GM19193 (cell line): Measurements from ENCODE around the gene SMARCC1.

ENCODE experiments used
- POLR2A ChIP-seq: IDR thresholded peaks from 4 replicates; pipeline ENCODE4 v1.6.1; 2011; ENCODE audit not compliant: insufficient read depth, insufficient read length; ENCODE audit errors: extremely low read depth

Gene SMARCC1

GRCh38 chr3:47594792-47595191 is 186.9 kb downstream of the SMARCC1 start:
- no peak for TF ChIP-seq POLR2A

DNA sequence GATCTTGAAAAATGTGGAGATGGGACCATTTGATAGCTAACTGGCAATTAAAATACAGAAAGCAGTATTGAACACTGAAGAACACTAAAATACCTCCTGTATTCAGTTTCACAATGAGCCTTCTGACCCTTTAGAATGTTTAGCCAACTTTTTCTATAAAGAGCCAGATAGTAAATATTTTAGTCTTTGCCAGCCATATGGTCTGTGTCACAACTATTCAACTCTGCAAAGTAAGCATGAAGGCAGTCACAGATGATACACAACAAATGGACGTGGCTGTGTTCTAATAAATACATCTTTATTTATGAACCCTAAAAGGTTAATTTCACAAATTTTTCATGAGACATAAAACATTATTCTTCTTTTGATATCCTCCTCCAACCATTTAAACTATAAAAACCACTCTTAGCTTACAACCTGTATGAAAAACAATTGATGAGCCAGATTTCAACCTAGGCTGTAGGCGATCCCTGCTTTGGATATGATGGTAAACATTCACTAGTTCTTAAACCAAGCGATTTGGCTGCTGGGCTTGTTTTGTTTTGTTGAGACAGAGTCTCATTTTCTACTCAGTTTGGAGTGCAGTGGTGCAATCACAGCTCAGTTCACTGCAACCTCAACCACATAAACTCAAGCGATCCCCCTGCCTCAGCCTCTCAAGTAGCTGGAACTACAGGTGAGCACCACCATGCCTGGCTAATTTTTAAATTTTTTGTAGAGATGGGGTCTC is 189.5 kb downstream of the SMARCC1 start:
- no peak for TF ChIP-seq POLR2A

- TF ChIP-seq POLR2A, result no peak
These were observed 191.5 kb downstream of the SMARCC1 start for GRCh38 chr3:47590216-47590615.

DNA sequence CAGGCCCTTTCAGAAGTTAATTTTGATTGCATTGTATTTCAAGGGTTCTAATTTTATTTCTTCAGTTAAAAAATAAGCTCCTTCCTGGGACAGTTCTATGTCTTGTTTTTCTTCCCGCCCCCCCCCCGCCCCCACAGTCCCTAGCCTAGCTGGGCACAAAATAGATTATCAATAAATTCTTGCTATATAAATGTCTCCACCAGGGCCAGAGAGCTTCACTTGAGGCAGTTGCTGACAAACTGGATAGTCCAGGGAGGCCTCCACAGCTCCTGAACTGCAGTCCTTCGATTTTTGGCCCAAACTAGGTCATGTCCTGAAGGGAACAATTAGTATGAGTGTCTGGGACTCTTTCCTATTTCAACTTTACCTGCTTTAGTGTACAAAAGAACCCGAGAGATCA is 193.1 kb downstream of the SMARCC1 start:
- no peak for TF ChIP-seq POLR2A

DNA sequence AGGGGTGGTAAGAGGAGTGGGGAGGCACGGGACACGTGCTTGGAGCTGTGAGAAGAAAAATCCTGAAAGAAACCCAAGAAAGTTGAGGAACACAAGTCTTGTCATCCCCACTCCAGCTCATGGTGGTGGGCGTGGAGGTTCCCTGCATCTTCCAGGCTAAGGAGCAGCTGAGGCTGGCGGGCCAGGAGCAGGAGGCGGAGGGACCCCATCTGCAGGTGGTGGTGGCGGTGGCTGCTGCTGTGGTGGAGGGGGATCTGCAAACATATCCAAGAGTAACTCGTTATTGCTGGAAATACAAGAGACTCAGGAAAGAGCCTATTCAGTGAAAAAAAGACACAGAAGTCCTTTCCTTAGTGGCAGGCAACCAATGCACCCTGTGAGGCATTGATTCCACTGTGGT is 193.6 kb downstream of the SMARCC1 start:
- no peak for TF ChIP-seq POLR2A

DNA sequence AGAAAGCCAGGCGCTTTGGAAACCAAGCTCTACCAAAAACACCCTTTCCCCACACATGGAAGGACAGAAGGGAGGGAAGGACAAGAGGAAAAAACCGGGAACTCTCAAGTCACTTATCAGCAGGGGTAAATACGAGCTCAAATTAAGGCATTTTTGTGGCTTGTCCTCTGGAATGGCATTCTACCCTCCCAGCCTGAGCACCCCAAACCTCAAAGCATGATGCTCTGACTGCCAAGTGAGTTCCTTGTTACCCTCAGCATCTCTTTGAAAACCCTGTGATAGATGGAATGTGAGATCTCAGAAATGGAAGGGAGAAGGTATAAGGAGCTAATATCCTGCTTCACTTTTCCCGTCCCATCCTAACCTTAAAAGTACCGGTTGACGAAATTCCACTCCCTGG is 194.9 kb downstream of the SMARCC1 start:
- TF ChIP-seq POLR2A, result no peak

- no peak for TF ChIP-seq POLR2A
These were observed 198.2 kb downstream of the SMARCC1 start for GRCh38 chr3:47583320-47584075.

DNA sequence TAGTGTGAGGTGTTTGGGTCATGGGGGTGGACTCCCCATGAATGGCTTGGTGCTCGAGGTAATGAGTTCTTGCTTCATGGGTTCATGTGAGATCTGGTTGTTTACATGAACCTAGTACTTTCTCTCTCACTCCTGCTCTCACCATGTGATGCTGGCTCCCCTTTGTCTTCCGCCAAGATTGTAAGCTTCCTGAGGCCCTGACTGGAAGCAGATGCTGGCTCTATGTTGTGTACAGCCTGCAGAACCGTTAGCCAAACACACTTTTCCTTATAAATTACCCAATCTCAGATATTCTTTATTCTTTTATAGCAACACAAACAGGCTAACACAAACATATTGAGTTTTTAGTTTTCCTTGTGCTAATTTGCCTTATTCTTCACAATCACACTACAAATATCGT is 199.9 kb downstream of the SMARCC1 start:
- TF ChIP-seq POLR2A, result no peak

- TF ChIP-seq POLR2A, result no peak
These were observed 200.3 kb downstream of the SMARCC1 start for GRCh38 chr3:47581422-47581821.

- TF ChIP-seq POLR2A, result no peak
These were observed 201.2 kb downstream of the SMARCC1 start for GRCh38 chr3:47580481-47580880.

DNA sequence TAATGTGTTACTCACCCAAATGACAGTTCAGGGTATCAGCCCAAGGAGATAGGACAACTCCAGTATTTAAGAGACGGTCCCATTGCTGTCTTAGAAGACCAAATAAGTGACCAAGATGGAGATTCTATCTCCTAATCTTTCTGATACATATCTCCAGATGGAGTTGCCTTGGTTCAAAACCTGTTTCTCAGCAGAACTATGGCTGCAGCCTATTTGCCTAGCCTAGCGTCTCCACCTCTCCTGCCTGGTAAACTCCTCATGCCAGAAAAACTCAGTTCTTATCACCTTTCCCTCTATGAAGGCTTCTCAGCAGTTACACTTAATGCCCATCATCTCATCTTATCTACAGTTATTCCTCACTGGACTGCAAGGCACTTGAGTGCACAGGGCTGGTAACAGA is 201.8 kb downstream of the SMARCC1 start:
- TF ChIP-seq POLR2A, result no peak

DNA sequence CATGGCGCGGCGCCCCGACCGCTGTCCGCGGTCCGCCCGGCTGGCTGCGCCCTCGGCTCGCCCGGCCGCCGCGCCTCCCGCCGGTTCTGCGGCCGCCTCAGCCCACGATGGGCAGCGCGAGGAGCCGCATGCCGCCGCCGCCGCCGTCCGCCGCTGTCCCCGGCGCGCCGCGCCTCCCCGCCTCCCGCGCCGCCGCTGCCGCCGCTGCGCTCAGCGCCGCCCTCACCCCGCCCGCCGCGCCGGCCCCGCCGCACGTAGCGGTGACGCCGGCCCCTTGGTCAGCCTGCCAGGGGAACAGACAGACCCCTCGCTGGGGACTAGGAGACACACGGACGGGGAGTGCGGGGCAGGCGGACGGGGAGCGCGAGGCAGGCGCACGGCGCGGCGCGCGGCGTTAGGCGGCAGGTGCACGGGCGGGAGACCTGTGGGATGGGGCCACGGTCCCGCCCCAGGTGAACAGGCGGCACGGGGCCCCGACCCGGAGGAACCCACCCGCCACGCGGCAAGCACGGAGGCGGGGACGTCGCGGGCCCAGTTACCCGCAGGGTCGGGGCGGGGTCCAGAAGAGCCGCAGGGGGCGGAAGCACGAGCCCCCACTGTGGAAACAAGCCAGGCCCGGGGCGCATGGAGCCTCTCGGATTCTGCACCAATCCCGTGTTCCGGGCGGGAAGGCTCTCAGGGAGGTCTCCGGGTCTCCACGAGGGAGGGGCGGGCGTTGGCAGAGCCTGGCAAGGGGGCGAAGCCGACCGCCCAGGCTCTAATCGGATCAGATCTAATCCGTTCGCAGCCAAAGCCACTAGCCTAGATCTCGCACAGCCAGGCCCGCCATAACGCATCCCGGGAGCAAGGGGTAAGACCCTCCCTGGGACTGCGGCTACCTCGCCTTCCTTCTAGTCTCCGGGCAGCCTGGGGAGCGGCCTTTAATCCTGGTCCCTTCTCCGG is 202.7 kb downstream of the SMARCC1 start, which contains the start of gene CSPG5:
TSS of gene CSPG5 (minus strand) at position 175 of the 942 bp plus-strand sequence. CDS start at position 3, 172 bp downstream.
- no peak for TF ChIP-seq POLR2A

- TF ChIP-seq POLR2A, result no peak
These were observed 203.5 kb downstream of the SMARCC1 start for GRCh38 chr3:47578119-47578632.

DNA sequence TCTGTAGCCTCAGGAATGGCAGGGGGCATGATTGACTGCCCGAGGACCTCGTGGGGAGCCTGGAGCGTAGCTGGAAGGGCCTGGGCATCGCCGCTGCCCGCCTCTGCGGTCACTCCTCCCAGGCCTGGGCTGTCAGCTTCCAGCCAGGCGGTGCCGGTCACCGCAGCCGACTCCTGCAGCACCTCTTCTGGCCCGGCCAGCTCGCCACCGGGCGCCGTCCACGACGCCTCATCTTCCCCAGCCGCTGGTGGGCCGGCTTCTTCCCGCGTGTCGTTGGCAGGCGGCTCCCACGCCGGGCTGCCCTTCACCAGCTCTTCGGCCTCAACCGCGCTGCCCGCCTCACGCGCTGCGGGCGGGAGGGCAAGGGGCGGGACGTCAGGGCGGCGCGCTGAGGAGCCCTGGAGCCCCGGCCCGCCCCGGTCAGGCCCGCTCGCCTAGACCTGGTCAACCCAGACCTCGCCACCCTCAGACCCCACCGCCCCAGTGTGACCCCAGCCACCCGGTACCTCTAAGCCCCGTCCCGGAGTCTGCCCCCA is 204.0 kb downstream of the SMARCC1 start:
- no peak for TF ChIP-seq POLR2A
